Upper lobe of left lung (tissue), 6 donors: ENCODE data around the gene HUNK. TPM values are rescaled to one million over a fixed set of nuclear protein-coding genes. Genes with fewer than 3 reads are reported as not detected.

ENCODE experiments used
- ATAC-seq, 2 donors: fragments of 200-7000 bp; cut with Tn5 transposase; one replicate each; pipeline ENCODE4 v1.9.1; 2022; ENCODE audit warnings: mild to moderate bottlenecking in 2 of 2, moderate library complexity in 2 of 2; ENCODE audit not compliant: low FRiP score in 2 of 2
- DNase-seq, 2 donors: peaks; one replicate each; pipeline ENCODE4 v3.0.0-alpha.2; 2019 to 2020
- H3K27ac ChIP-seq, 4 donors: fragments of 200-600 bp; sonication (generic); one replicate each; pipeline ENCODE4 v1.5.1; 2016 to 2019
- H3K27me3 ChIP-seq, 4 donors: fragments of 200-600 bp; sonication (generic); one replicate each; pipeline ENCODE4 v1.5.1; 2017 to 2019
- H3K36me3 ChIP-seq, 4 donors: fragments of 200-600 bp; sonication (generic); one replicate each; pipeline ENCODE4 v1.5.1; 2016 to 2019
- H3K4me1 ChIP-seq, 4 donors: fragments of 200-600 bp; sonication (generic); one replicate each; pipeline ENCODE4 v1.5.1; 2018 to 2019
- H3K4me3 ChIP-seq, 4 donors: fragments of 200-600 bp; sonication (generic); one replicate each; pipeline ENCODE4 v1.5.1; 2017 to 2019; ENCODE audit warnings: mild to moderate bottlenecking in 2 of 4, moderate library complexity in 1 of 4
- H3K9me3 ChIP-seq, 4 donors: fragments of 200-600 bp; sonication (generic); one replicate each; pipeline ENCODE4 v1.5.1; 2018 to 2019
- EP300 ChIP-seq, 4 donors: sonication (generic); formaldehyde crosslinking; IDR thresholded peaks; one replicate each; pipeline ENCODE4 v1.5.1; 2017; ENCODE audit warnings: antibody characterized with exemption in 4 of 4, control low read depth in 2 of 4
- POLR2A ChIP-seq, 4 donors: fragments of 450-650 bp; IDR thresholded peaks; one replicate each; pipeline ENCODE4 v1.5.1; 2016 to 2017; ENCODE audit warnings: antibody characterized with exemption in 4 of 4, mild to moderate bottlenecking in 2 of 4
- POLR2AphosphoS5 ChIP-seq, 2 donors: sonication (generic); formaldehyde crosslinking; IDR thresholded peaks; one replicate each; pipeline ENCODE4 v1.5.1; 2017; ENCODE audit warnings: antibody characterized with exemption in 2 of 2
- WGBS, 2 donors: methylation state at CpG; one replicate each; pipeline ENCODE4 v1.1.5; 2017 to 2018; 5-methylcytosine and 5-hydroxymethylcytosine counted together
- total RNA-seq, 6 donors: library from RNA; depleted of rRNA in 4 of 6; stranded (reverse); fragments of >200 nt in 4 of 6; gene quantifications; one replicate each; pipeline versions ENCODE4 v1.1.0 to v1.2.1, GENCODE V29; 2016 to 2021
- TF ChIP-seq, protein P1 (sequence below), 6 experiments: fragments of 450-650 bp in 4 of 6; fragments of 200-600 bp in 2 of 6; sonication (generic) in 2 of 6; IDR thresholded peaks; one replicate each; pipeline ENCODE4 v1.5.1; 2016 to 2019; ENCODE audit warnings: antibody characterized with exemption in 6 of 6
- donor health status: DM: no; HTN: no; CAD: no; lungs with moderate emphysema.
- donor health status: DM: no; HTN: yes; CAD: no; lungs with severe emphysema.

The HUNK gene
- total RNA-seq, 6 donors from 2014 or later = 1.1 to 6.2 (median 2.2) TPM

DNA sequence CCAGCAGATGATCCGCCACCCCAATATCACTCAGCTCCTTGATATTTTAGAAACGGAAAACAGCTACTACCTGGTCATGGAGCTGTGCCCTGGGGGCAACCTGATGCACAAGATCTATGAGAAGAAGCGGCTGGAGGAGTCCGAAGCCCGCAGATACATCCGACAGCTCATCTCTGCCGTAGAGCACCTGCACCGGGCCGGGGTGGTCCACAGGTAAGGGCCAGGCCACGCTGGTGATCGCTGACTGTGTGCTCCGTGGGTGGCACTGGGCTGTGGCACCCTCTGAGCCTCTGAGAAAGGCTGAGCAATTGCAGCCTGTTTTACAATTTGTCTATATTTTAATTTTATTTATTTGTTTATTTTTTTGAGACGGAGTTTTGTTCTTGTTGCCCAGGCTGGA, 51.7 kb downstream of the HUNK start:
- Histone ChIP-seq H3K27me3 (no peaks in the 10 kb centered on the region), H3K9me3 (peaks cover 0 to 5% (median 0%) of the 10 kb centered on the region in 4 donors), H3K27ac (no peak overlapping the region), H3K36me3 (no peaks in the 10 kb centered on the region), H3K4me3 (no peak overlapping the region), H3K4me1 (no peaks in the 10 kb centered on the region)
- ATAC-seq (no peak), DNase-seq (no peak)
- 91 to 96% methylated on average over 13 of the region's 13 CpGs for WGBS, 2 donors
- TF ChIP-seq, protein P1, sequence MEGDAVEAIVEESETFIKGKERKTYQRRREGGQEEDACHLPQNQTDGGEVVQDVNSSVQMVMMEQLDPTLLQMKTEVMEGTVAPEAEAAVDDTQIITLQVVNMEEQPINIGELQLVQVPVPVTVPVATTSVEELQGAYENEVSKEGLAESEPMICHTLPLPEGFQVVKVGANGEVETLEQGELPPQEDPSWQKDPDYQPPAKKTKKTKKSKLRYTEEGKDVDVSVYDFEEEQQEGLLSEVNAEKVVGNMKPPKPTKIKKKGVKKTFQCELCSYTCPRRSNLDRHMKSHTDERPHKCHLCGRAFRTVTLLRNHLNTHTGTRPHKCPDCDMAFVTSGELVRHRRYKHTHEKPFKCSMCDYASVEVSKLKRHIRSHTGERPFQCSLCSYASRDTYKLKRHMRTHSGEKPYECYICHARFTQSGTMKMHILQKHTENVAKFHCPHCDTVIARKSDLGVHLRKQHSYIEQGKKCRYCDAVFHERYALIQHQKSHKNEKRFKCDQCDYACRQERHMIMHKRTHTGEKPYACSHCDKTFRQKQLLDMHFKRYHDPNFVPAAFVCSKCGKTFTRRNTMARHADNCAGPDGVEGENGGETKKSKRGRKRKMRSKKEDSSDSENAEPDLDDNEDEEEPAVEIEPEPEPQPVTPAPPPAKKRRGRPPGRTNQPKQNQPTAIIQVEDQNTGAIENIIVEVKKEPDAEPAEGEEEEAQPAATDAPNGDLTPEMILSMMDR (IDR thresholded peaks at IDR 0.05) = no peak
- no peak for TF ChIP-seq POLR2AphosphoS5 (IDR thresholded peaks at IDR 0.05)
- TF ChIP-seq POLR2A (IDR thresholded peaks at IDR 0.05) = no peak
- no peak for TF ChIP-seq EP300 (IDR thresholded peaks at IDR 0.05)

DNA sequence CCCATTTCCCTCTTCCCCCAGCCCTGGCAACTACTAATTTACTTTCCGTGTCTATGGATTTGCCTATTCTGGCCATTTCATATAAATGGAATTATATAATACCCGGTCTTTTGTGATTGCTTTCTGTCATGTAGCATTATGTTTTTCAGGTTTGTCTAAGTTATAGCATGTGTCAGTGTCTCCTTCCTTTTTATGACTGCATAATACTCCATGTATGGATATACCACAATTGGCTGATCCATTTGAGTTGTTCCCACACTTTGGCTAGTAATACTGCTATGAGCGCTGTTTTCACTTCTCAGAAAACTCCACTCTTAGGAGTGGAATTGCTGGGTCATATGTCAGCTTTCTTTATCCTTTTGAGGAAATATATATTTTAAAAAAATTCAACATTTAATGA, 53.7 kb downstream of the HUNK start:
- no peaks in the 10 kb centered on the region for H3K36me3 ChIP-seq
- WGBS, 2 donors = 96 to 100% methylated on average over 3 of the region's 3 CpGs

DNA sequence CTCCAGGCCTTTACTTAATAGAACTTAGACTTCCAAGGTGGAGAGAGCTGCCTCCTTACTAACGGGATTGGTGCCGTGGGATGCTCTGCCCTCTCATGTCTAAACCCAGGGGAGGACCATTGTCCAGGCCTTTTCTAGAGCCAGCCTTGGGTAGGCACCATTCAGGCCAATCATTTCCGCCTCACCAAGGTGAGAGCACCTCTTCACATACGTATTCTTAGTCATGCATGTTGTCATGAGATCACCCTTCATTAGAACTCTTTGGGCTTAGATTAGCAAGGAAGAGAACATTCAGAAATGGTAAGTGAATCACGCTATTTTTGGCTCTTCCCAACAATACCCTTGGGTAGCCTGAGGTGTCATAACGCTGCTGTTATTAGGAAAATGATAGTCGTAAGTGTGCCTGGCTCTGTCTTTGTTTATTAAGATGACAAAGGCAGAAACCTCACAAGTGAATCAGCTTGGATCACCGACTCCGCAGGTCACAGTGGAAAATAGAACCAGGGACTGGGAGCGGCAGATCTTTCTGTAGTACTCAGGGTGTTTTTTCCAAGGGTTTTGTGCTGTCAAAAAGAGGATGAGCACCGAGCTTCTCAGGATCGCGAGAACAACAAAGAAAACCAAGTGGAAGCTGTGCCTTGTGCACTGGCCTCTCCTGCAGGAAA, 55.0 kb downstream of the HUNK start:
- H3K27me3 ChIP-seq = no peaks in the 10 kb centered on the region
- TF ChIP-seq POLR2A (IDR thresholded peaks at IDR 0.05) (no peak), EP300 (IDR thresholded peaks at IDR 0.05) (no peak), POLR2AphosphoS5 (IDR thresholded peaks at IDR 0.05) (no peak)
- TF ChIP-seq, protein P1 (IDR thresholded peaks at IDR 0.05) = no peak
- peaks cover 0 to 5% (median 0%) of the 10 kb centered on the region in 4 donors for H3K9me3 ChIP-seq
- DNase-seq (no peak), ATAC-seq (peak in 1 of 2 donors; percentile 76)
- H3K4me3 ChIP-seq = no peak overlapping the region
- no peaks in the 10 kb centered on the region for H3K4me1 ChIP-seq
- WGBS, 2 donors = 70 to 73% methylated on average over 13 of the region's 13 CpGs
- no peaks in the 10 kb centered on the region for H3K36me3 ChIP-seq
- no peak overlapping the region for H3K27ac ChIP-seq

More for the DNA sequence above, 53.7 kb downstream of the HUNK start:
- H3K4me3 ChIP-seq = no peak overlapping the region
- peaks cover 0 to 5% (median 0%) of the 10 kb centered on the region in 4 donors for H3K9me3 ChIP-seq
- no peak for ATAC-seq
- TF ChIP-seq, protein P1 (IDR thresholded peaks at IDR 0.05) = no peak
- no peak for TF ChIP-seq POLR2A (IDR thresholded peaks at IDR 0.05)
- no peak for TF ChIP-seq POLR2AphosphoS5 (IDR thresholded peaks at IDR 0.05)
- no peak for TF ChIP-seq EP300 (IDR thresholded peaks at IDR 0.05)
- no peaks in the 10 kb centered on the region for H3K27me3 ChIP-seq
- H3K4me1 ChIP-seq = no peaks in the 10 kb centered on the region
- no peak for DNase-seq
- H3K27ac ChIP-seq = no peak overlapping the region

DNA sequence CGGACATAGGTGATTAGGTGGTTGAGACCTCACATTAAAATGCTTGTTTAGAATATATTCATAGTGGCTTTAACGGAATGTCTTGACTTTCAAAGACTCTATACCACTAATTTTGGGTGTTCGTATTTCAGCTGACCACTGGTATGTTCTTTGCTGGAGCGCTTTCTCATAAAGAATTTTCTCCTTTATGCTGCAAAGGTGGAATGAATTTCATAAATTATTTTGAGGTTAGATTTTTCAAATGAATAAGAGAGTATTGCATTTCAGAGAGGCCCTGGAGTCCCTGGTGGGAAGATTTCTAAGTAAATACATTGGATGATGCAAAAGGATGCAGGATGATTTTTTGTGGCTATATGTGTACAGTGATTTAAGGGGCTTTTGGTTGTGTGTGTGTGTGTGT, 55.8 kb downstream of the HUNK start:
- Histone ChIP-seq H3K4me3 (no peak overlapping the region), H3K27ac (no peak overlapping the region), H3K4me1 (no peaks in the 10 kb centered on the region), H3K36me3 (no peaks in the 10 kb centered on the region), H3K9me3 (peaks cover 0 to 5% (median 0%) of the 10 kb centered on the region in 4 donors), H3K27me3 (no peaks in the 10 kb centered on the region)
- ATAC-seq = no peak
- TF ChIP-seq POLR2A (IDR thresholded peaks at IDR 0.05) (no peak), POLR2AphosphoS5 (IDR thresholded peaks at IDR 0.05) (no peak), EP300 (IDR thresholded peaks at IDR 0.05) (no peak)
- TF ChIP-seq, protein P1 (IDR thresholded peaks at IDR 0.05) = no peak
- DNase-seq = no peak
- 91 to 92% methylated on average over 4 of the region's 4 CpGs for WGBS, 2 donors

DNA sequence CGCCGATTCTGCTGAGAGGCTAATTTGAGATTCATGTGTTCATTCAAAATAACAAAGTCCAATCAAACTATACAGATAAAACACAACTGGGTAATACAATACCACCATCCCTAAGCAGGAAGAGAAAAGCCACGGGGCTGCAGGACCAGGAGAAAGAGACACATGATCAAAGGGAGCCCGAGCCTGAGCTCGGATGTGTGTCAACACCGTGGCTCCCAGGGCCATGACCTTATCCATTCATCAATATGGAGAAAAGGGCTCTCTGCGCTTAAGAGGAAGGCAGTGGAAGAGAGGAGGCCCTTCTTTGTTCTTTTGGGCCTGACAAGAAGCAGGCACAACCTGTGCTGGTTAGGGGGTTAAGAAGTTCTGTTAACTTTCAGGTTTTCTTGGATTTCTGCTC, 56.7 kb downstream of the HUNK start:
- Histone ChIP-seq H3K4me1 (no peaks in the 10 kb centered on the region), H3K27me3 (no peaks in the 10 kb centered on the region), H3K36me3 (no peaks in the 10 kb centered on the region), H3K27ac (no peak overlapping the region), H3K4me3 (no peak overlapping the region), H3K9me3 (peaks cover 0 to 5% (median 0%) of the 10 kb centered on the region in 4 donors)
- TF ChIP-seq EP300 (IDR thresholded peaks at IDR 0.05) = no peak
- no peak for TF ChIP-seq POLR2AphosphoS5 (IDR thresholded peaks at IDR 0.05)
- TF ChIP-seq, protein P1 (IDR thresholded peaks at IDR 0.05) = no peak
- TF ChIP-seq POLR2A (IDR thresholded peaks at IDR 0.05) = no peak
- WGBS, 2 donors = 54 to 56% methylated on average over 7 of the region's 7 CpGs
- no peak for ATAC-seq
- DNase-seq = no peak
